PC-3 (cell line): ENCODE results near the gene FLAD1. TPM values are rescaled to one million over a fixed set of nuclear protein-coding genes. Genes with fewer than 3 reads are reported as not detected.
A peak's percentile ranks its signal among the peaks of the same experiment; 100 is the strongest.

Source experiments
- ATAC-seq: fragments of 200-7000 bp; cut with Tn5 transposase; 2 replicates; pipeline ENCODE4 v1.9.1; 2020; ENCODE audit warnings: mild to moderate bottlenecking, moderate library complexity
- BruUV-seq: library from RNA; stranded (reverse); fragments of 400-500 nt; replicated peaks from 2 replicates; lab custom pipeline; 2021; lab: Mats Ljungman, UMichigan
- CTCF ChIA-PET: fragments of 300-600 bp; sonication (Branson Sonifier 250); formaldehyde crosslinking; loops from one replicate; lab custom pipeline; 2022; ENCODE audit warnings: antibody characterized with exemption; lab: Charles Lee
- POLR2A ChIA-PET: fragments of 300-600 bp; sonication (Branson Sonifier 250); formaldehyde crosslinking; loops from one replicate; lab custom pipeline; 2022; ENCODE audit warnings: antibody characterized with exemption; ENCODE audit not compliant: unreplicated experiment; lab: Charles Lee
- DNase-seq: peaks from one replicate; pipeline ENCODE4 v3.0.0-alpha.2; 2015
- H2AFZ ChIP-seq: fragments of 300-600 bp; sonication (generic); 2 replicates; pipeline ENCODE4 v1.6.0; 2016; ENCODE audit warnings: antibody characterized with exemption, low read length
- H3F3A ChIP-seq: fragments of 300-600 bp; sonication (generic); one replicate; pipeline ENCODE4 v1.6.0; 2017; ENCODE audit warnings: antibody characterized with exemption, low read length, control low read depth, mild to moderate bottlenecking; ENCODE audit not compliant: unreplicated experiment
- H3K27ac ChIP-seq: fragments of 300-600 bp; sonication (generic); 2 replicates; pipeline ENCODE4 v1.5.1; 2016; ENCODE audit warnings: mild to moderate bottlenecking, low read length
- H3K27me3 ChIP-seq: fragments of 300-600 bp; sonication (generic); 2 replicates; pipeline ENCODE4 v1.6.1; 2016; ENCODE audit warnings: low read length, mixed read lengths
- H3K36me3 ChIP-seq: fragments of 300-600 bp; sonication (generic); 2 replicates; pipeline ENCODE4 v1.6.1; 2016; ENCODE audit warnings: low read depth, mixed run types, low read length, mixed read lengths
- H3K4me1 ChIP-seq: fragments of 300-600 bp; sonication (generic); 2 replicates; pipeline ENCODE4 v1.5.1; 2016; ENCODE audit warnings: low read length; ENCODE audit not compliant: insufficient read depth
- H3K4me2 ChIP-seq: fragments of 300-600 bp; sonication (generic); 2 replicates; pipeline ENCODE4 v1.6.0; 2016; ENCODE audit warnings: low read length
- H3K4me3 ChIP-seq: fragments of 300-600 bp; sonication (generic); 2 replicates; pipeline ENCODE4 v1.5.1; 2016; ENCODE audit warnings: mild to moderate bottlenecking, low read length, mixed read lengths
- H3K79me2 ChIP-seq: fragments of 300-600 bp; sonication (generic); 2 replicates; pipeline ENCODE4 v1.6.1; 2017; ENCODE audit warnings: low read length, mixed read lengths
- H3K9ac ChIP-seq: fragments of 300-600 bp; sonication (generic); 2 replicates; pipeline ENCODE4 v1.6.0; 2016; ENCODE audit warnings: mild to moderate bottlenecking, low read length
- H3K9me2 ChIP-seq: fragments of 300-600 bp; sonication (generic); replicated peaks from 2 replicates; pipeline ENCODE4 v1.6.1; 2016; ENCODE audit warnings: mixed run types, low read length, mixed read lengths
- H3K9me3 ChIP-seq: fragments of 300-600 bp; sonication (generic); 2 replicates; pipeline ENCODE4 v1.6.1; 2016; ENCODE audit warnings: low read length, mixed read lengths
- H4K20me1 ChIP-seq: fragments of 300-600 bp; sonication (generic); 2 replicates; pipeline ENCODE4 v1.6.1; 2016; ENCODE audit warnings: low read length, mixed read lengths
- CTCF ChIP-seq: fragments of 300-600 bp; sonication (generic); conservative IDR thresholded peaks from 2 replicates; pipeline ENCODE4 v1.5.1; 2017; ENCODE audit warnings: antibody characterized with exemption, low read depth, mild to moderate bottlenecking, low read length
- EZH2 ChIP-seq: fragments of 300-600 bp; sonication (generic); IDR thresholded peaks from one replicate; pipeline ENCODE4 v1.6.1; 2017; ENCODE audit warnings: antibody characterized with exemption, mild to moderate bottlenecking, low read length; ENCODE audit not compliant: unreplicated experiment
- EZH2phosphoT487 ChIP-seq: fragments of 300-600 bp; sonication (generic); IDR thresholded peaks from 2 replicates; pipeline ENCODE4 v1.6.1; 2018; ENCODE audit warnings: mild to moderate bottlenecking, antibody characterized with exemption, low read length, borderline replicate concordance
- intact Hi-C: fragments of 100-400 bp; cut with micrococcal nuclease; formaldehyde crosslinking; loops from 2 replicates; pipeline ENCODE4 v1.9.0; 2023
- total RNA-seq: library from RNA; depleted of rRNA; stranded (reverse); fragments of >200 nt; gene quantifications from 2 replicates; pipeline ENCODE4 v1.2.3, GENCODE V29; 2014

FLAD1 gene
- total RNA-seq, 1 experiment from 2014 or later = 84.0 TPM

DNA sequence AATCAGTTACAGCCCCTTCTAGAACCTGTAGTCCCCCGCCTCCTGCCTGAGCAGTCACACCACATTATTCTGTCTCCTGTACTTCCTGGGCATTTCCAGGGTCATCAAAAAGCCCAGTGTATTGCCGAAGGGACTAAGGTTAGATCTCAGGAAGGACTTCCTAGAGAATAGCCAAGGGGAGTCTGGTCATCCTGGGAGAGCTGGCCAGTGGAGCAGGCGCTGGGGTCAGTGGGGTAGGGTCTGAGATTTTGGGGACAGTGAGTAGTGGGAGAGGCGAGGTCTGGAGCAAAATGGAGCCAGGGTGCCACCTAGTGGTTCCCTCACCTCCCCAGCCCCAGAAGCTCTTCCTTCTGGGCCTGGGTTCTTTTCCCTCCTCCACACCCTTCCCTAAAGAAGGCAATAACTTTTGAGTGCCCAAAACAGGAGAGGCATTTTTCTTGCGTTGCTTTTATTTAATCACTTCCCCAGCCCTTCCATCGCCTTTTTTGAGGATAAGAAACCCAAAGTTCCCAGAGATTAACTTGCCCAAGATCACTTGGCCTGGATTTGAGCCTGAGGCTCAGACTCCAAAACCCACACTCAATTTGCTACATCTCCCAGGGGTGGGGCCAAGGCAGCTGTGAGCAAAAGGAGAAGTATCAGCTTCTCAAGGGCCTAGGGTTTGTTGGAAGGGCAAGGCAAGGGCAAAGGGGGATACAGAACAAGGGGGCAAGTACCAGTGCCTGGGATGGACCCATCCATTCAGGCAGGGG lies 39.3 kb upstream of the FLAD1 start:
- DNase-seq (peak; percentile 64), ATAC-seq (peak; percentile 83)
- peaks cover 7% of the 10 kb centered on the region for H3K4me1 ChIP-seq
- no peak overlapping the region for H3K4me2 ChIP-seq
- no peaks in the 10 kb centered on the region for H3K27me3 ChIP-seq
- intact Hi-C loops = no loop called here
- TF ChIP-seq EZH2 = no peak
- TF ChIP-seq EZH2phosphoT487 = no peak
- peak; percentile 97 for TF ChIP-seq CTCF
- no peak overlapping the region for H2AFZ ChIP-seq
- no TSS peak for BruUV-seq
- no peaks in the 10 kb centered on the region for H4K20me1 ChIP-seq
- no peak overlapping the region for H3K9ac ChIP-seq
- H3K36me3 ChIP-seq = no peaks in the 10 kb centered on the region
- ChIA-PET POLR2A (no interaction called here), CTCF (interaction anchor here (0.5 to 1.3 kb wide), 7 partner anchors 12 to 432 kb away, joined by 3 to 8 read pairs (median 5); partner anchors contain the start of gene PBXIP1)
- H3K9me2 ChIP-seq = no peaks in the 10 kb centered on the region
- no peak overlapping the region for H3K4me3 ChIP-seq
- H3K79me2 ChIP-seq = no peaks in the 10 kb centered on the region
- H3F3A ChIP-seq = no peaks in the 10 kb centered on the region
- H3K27ac ChIP-seq = no peak overlapping the region
- H3K9me3 ChIP-seq = no peaks in the 10 kb centered on the region

DNA sequence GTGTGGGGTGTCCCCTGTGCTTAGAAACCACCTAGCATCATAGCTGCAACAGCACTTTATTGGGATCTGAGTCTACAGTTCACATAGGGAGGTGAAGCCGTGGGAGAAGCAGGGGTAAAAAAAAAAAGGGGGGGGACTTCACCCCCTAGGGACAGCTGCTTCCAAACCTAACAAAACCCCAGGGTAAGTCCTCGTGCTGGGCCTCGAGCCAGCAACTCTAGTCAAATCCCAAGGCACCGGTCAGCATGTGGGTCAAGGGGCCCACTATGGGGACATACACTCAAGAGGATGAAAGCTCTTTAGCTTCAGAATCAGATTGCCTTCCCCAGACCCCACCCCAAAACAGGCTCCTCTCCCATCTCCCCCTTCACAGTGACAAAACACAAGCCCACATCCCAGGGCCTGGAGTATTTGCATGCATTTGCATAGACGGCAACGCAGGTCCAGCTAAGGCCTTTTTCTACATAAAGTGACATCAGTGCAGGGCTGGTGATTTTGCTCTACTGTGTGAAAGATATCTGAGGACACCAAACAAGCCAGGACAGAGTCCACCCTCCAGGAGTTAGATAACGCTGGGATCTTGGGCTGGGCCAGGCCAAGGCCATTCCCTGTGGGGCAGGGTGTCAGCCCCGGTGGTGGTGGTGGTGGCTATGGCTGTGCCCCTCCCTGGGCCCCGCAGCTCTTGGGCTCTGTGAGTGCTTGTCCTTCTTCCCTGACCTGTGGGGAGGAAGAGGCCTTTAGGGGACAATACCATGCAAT lies 38.6 kb upstream of the FLAD1 start:
- Histone ChIP-seq H3K4me3 (no peak overlapping the region), H3K27me3 (no peaks in the 10 kb centered on the region), H3K4me2 (no peak overlapping the region), H3F3A (no peaks in the 10 kb centered on the region), H2AFZ (no peak overlapping the region), H3K9me2 (no peaks in the 10 kb centered on the region), H4K20me1 (no peaks in the 10 kb centered on the region), H3K9me3 (no peaks in the 10 kb centered on the region), H3K27ac (no peak overlapping the region), H3K9ac (no peak overlapping the region), H3K36me3 (no peaks in the 10 kb centered on the region), H3K4me1 (peaks cover 6% of the 10 kb centered on the region; the same call in 1 of the 2 replicates), H3K79me2 (no peaks in the 10 kb centered on the region)
- no TSS peak for BruUV-seq
- ChIA-PET POLR2A (no interaction called here), CTCF (interaction anchor here (0.5 to 1.3 kb wide), 7 partner anchors 11 to 433 kb away, joined by 3 to 8 read pairs (median 5); partner anchors contain the start of gene PBXIP1)
- no peak for TF ChIP-seq EZH2
- TF ChIP-seq CTCF = no peak
- TF ChIP-seq EZH2phosphoT487 = no peak
- ATAC-seq (no peak), DNase-seq (no peak)
- intact Hi-C loops = no loop called here
